Stimulated activated CD4-positive, alpha-beta T cell treated with anti-CD3 and anti-CD28 coated beads, Interleukin-2, amount 100 ng/mL, for 24 hours (primary cell): ENCODE measurements around the gene POLD2.
A peak's percentile ranks its signal among the peaks of the same experiment; 100 is the strongest.

Experiments used
- DNase-seq, 2 donors: peaks; one replicate each; pipeline ENCODE4 v3.0.0-alpha.2; 2020

The POLD2 gene

GRCh38 chr7:44112997-44113763, 10.2 kb downstream of the POLD2 start:
- no peak for DNase-seq

DNA sequence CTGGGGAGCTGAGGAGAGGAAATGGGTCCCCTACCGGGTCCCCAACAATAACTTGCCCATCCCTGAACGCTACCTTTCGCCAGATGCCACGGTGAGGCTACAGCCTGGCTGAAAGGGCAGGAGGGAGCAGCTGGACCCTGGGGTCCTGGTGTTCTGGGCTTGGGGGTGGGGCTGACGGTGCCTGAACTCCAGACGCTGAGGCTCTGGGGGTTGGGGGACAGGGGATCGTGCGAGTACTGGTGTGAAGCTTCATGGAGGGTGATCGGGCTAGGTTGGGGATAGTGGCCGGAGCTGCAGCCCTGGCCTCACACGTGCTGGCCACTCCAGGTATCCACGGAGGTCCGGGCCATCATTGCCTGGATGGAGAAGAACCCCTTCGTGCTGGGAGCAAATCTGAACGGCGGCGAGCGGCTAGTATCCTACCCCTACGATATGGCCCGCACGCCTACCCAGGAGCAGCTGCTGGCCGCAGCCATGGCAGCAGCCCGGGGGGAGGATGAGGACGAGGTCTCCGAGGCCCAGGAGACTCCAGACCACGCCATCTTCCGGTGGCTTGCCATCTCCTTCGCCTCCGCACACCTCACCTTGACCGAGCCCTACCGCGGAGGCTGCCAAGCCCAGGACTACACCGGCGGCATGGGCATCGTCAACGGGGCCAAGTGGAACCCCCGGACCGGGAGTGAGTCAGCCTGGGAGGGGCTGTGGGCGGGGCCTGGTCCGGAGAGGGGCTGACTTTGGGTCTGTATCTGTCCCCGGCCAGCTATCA, 10.9 kb downstream of the POLD2 start:
- DNase-seq: no peak

DNA sequence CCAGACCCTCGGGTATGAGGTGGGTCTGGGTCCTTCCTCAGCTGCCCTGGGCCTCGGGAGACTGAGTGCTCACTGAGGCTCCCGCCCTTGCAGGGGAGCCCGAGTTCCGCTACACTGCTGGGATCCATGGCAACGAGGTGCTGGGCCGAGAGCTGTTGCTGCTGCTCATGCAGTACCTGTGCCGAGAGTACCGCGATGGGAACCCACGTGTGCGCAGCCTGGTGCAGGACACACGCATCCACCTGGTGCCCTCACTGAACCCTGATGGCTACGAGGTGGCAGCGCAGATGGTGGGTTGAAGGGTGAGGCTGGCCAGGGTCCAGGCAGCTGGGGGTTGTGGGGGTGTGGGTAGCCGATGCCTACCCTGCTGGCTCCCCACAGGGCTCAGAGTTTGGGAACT, 11.6 kb downstream of the POLD2 start:
- no peak for DNase-seq

- no peak for DNase-seq
Observed at GRCh38 chr7:44110719-44111635, 12.4 kb downstream of the POLD2 start.

DNA sequence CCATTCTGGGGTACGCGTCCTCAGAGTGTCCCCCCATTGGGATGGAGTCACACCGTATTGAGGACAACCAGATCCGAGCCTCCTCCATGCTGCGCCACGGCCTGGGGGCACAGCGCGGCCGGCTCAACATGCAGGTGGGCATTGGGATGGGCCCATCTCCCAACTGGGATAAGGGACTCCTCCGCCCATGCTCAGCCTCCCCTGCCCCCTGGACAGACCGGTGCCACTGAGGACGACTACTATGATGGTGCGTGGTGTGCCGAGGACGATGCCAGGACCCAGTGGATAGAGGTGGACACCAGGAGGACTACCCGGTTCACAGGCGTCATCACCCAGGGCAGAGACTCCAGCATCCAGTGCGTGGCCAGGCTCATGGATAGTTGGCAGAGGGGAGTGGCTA, 13.4 kb downstream of the POLD2 start:
- DNase-seq: no peak

GRCh38 chr7:44108768-44109750, 14.3 kb downstream of the POLD2 start:
- no peak for DNase-seq

- no peak for DNase-seq
Observed at GRCh38 chr7:44107961-44108767, 15.2 kb downstream of the POLD2 start.

- DNase-seq: no peak
Observed at GRCh38 chr7:44107116-44107960, 16.0 kb downstream of the POLD2 start.

DNA sequence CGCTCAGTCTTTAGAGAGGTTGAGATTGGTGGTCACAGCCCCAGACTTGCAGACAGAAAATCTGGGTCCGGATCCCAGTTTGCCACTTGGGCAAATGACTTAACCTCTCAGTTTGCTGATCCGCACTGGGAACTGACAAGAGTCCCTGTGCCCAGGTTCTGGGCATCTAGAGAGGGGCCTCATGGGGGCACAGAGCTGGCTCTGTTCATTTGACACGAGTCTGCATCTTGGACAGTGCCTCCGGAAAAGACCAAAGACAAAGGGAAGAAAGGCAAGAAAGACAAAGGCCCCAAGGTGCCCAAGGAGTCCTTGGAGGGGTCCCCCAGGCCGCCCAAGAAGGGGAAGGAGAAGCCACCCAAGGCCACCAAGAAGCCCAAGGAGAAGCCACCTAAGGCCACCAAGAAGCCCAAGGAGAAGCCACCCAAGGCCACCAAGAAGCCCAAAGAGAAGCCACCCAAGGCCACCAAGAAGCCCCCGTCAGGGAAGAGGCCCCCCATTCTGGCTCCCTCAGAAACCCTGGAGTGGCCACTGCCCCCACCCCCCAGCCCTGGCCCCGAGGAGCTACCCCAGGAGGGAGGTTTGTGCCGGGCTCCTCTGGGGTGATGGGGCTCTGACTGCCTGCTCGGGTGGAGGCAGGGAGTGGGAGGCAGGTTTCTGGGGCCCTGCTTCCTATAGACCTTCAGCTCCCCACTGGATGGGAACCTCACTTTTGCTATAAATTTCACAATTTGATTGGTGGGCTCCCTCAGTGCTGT, 16.9 kb downstream of the POLD2 start:
- no peak for DNase-seq

DNA sequence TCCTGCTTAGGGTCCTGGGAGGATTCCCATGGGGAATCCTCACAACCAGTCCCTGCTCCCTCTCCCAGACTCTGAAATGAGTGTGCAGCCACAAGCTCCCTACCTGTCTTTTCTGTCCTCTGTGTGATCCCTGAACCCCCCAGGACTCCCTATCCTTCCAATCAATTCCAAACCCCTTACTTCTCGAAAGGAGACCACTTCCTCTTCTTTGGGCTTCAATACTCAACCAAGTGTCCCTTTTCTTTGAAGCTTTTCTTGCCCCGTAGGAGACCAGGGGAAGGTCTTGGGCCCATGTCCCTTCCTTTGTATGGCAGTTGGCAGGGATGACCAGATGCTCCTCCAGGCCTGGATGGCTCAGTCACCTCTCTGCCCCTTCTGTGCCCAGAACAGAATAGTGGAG, 17.5 kb downstream of the POLD2 start:
- DNase-seq: no peak

- no peak for DNase-seq
Observed at GRCh38 chr7:44104860-44105771, 18.2 kb downstream of the POLD2 start.

GRCh38 chr7:44103923-44104859, 19.2 kb downstream of the POLD2 start, which contains the start of gene AEBP1:
Gene AEBP1, plus strand, starts transcription at chr7:44104345. Its CDS starts 321 bp downstream, at chr7:44104666.
- peak in 1 of 2 donors; percentile 47 for DNase-seq

DNA sequence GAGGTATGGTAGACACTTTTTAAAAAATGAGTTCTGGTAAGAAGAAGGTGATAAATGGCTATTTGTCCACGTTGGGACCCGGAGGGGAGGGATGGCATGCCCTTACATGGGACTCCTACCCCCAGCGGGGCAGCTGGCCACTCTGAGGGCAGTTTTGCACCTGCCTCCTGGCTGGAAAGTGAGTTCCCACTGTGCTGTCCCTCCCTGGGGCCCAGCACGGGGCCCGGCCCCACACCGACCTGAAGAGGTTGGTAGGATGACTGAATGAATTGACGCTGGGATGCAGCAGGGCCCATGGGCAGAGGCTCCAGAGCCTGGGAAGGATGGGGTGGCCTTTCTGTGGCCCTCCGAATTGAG, 19.8 kb downstream of the POLD2 start:
- no peak for DNase-seq

- DNase-seq: no peak
Observed at GRCh38 chr7:44102846-44103565, 20.3 kb downstream of the POLD2 start.

GRCh38 chr7:44101966-44102845, 21.1 kb downstream of the POLD2 start:
- no peak for DNase-seq
